Activated naive CD4-positive, alpha-beta T cell treated with anti-CD3 and anti-CD28 coated beads, Interleukin-2, amount 50 U/mL, for 24 hours (primary cell): ENCODE results near the gene ELMOD3.

ENCODE experiments used
- H3K27ac Mint-ChIP-seq: one replicate; pipeline ENCODE4 v1.8.0; 2021; ENCODE audit warnings: mild to moderate bottlenecking, mixed read lengths
- H3K27me3 Mint-ChIP-seq: one replicate; pipeline ENCODE4 v1.8.0; 2021; ENCODE audit warnings: mixed read lengths
- H3K36me3 Mint-ChIP-seq: one replicate; pipeline ENCODE4 v1.8.0; 2021; ENCODE audit warnings: mixed read lengths
- H3K4me1 Mint-ChIP-seq: one replicate; pipeline ENCODE4 v1.8.0; 2021; ENCODE audit warnings: mixed read lengths
- H3K4me3 Mint-ChIP-seq: one replicate; pipeline ENCODE4 v1.8.0; 2021; ENCODE audit warnings: mild to moderate bottlenecking, mixed read lengths
- H3K9me3 Mint-ChIP-seq: one replicate; pipeline ENCODE4 v1.8.0; 2021; ENCODE audit warnings: mixed read lengths

The ELMOD3 gene

GRCh38 chr2:85419009-85419675, 64.6 kb downstream of the ELMOD3 start:
- Mint-ChIP-seq H3K27me3 (no peaks in the 10 kb centered on the region), H3K27ac (peak overlapping the region; percentile 99), H3K9me3 (no peaks in the 10 kb centered on the region), H3K36me3 (no peaks in the 10 kb centered on the region), H3K4me1 (peaks cover 18% of the 10 kb centered on the region), H3K4me3 (peak overlapping the region; percentile 97)

- H3K4me1 Mint-ChIP-seq, result peaks cover 18% of the 10 kb centered on the region
- no peaks in the 10 kb centered on the region for H3K9me3 Mint-ChIP-seq
- peak overlapping the region; percentile 80 for H3K4me3 Mint-ChIP-seq
- no peaks in the 10 kb centered on the region for H3K36me3 Mint-ChIP-seq
- no peaks in the 10 kb centered on the region for H3K27me3 Mint-ChIP-seq
- peak overlapping the region; percentile 89 for H3K27ac Mint-ChIP-seq
Measured at GRCh38 chr2:85420536-85421259, 66.1 kb downstream of the ELMOD3 start.

- Mint-ChIP-seq H3K4me1 (peaks cover 18% of the 10 kb centered on the region), H3K4me3 (no peak overlapping the region), H3K9me3 (no peaks in the 10 kb centered on the region), H3K36me3 (no peaks in the 10 kb centered on the region), H3K27ac (no peak overlapping the region), H3K27me3 (no peaks in the 10 kb centered on the region)
Measured at GRCh38 chr2:85421260-85422071, 66.9 kb downstream of the ELMOD3 start.

- Mint-ChIP-seq H3K4me3 (no peak overlapping the region), H3K27me3 (no peaks in the 10 kb centered on the region), H3K9me3 (no peaks in the 10 kb centered on the region), H3K4me1 (peaks cover 18% of the 10 kb centered on the region), H3K36me3 (no peaks in the 10 kb centered on the region), H3K27ac (no peak overlapping the region)
Measured at GRCh38 chr2:85422072-85422457, 67.5 kb downstream of the ELMOD3 start.

GRCh38 chr2:85423525-85423924, 69.0 kb downstream of the ELMOD3 start:
- Mint-ChIP-seq H3K4me1 (peaks cover 18% of the 10 kb centered on the region), H3K9me3 (no peaks in the 10 kb centered on the region), H3K4me3 (no peak overlapping the region), H3K27ac (no peak overlapping the region), H3K36me3 (no peaks in the 10 kb centered on the region), H3K27me3 (no peaks in the 10 kb centered on the region)

- H3K4me1 Mint-ChIP-seq, result peaks cover 5% of the 10 kb centered on the region
- H3K4me3 Mint-ChIP-seq, result no peak overlapping the region
- no peaks in the 10 kb centered on the region for H3K9me3 Mint-ChIP-seq
- no peaks in the 10 kb centered on the region for H3K36me3 Mint-ChIP-seq
- no peaks in the 10 kb centered on the region for H3K27me3 Mint-ChIP-seq
- no peak overlapping the region for H3K27ac Mint-ChIP-seq
Measured at GRCh38 chr2:85425588-85425987, 71.0 kb downstream of the ELMOD3 start.

GRCh38 chr2:85427300-85427835, 72.8 kb downstream of the ELMOD3 start:
- Mint-ChIP-seq H3K27ac (no peak overlapping the region), H3K36me3 (no peaks in the 10 kb centered on the region), H3K9me3 (no peaks in the 10 kb centered on the region), H3K4me3 (no peak overlapping the region), H3K27me3 (no peaks in the 10 kb centered on the region), H3K4me1 (no peaks in the 10 kb centered on the region)

GRCh38 chr2:85428343-85428881, 73.8 kb downstream of the ELMOD3 start:
- no peak overlapping the region for H3K27ac Mint-ChIP-seq
- no peaks in the 10 kb centered on the region for H3K9me3 Mint-ChIP-seq
- H3K27me3 Mint-ChIP-seq, result no peaks in the 10 kb centered on the region
- no peaks in the 10 kb centered on the region for H3K36me3 Mint-ChIP-seq
- H3K4me3 Mint-ChIP-seq, result no peak overlapping the region
- H3K4me1 Mint-ChIP-seq, result no peaks in the 10 kb centered on the region

- no peaks in the 10 kb centered on the region for H3K36me3 Mint-ChIP-seq
Measured at GRCh38 chr2:85429213-85429923, 74.8 kb downstream of the ELMOD3 start.

GRCh38 chr2:85429924-85430289, 75.3 kb downstream of the ELMOD3 start:
- no peak overlapping the region for H3K27ac Mint-ChIP-seq
- H3K4me1 Mint-ChIP-seq, result no peaks in the 10 kb centered on the region
- no peaks in the 10 kb centered on the region for H3K36me3 Mint-ChIP-seq
- H3K4me3 Mint-ChIP-seq, result no peak overlapping the region
- no peaks in the 10 kb centered on the region for H3K9me3 Mint-ChIP-seq
- no peaks in the 10 kb centered on the region for H3K27me3 Mint-ChIP-seq

More at GRCh38 chr2:85429213-85429923, 74.8 kb downstream of the ELMOD3 start:
- H3K9me3 Mint-ChIP-seq, result no peaks in the 10 kb centered on the region
- no peaks in the 10 kb centered on the region for H3K27me3 Mint-ChIP-seq
- no peak overlapping the region for H3K4me3 Mint-ChIP-seq
- H3K4me1 Mint-ChIP-seq, result no peaks in the 10 kb centered on the region
- H3K27ac Mint-ChIP-seq, result no peak overlapping the region

GRCh38 chr2:85430752-85431569, 76.4 kb downstream of the ELMOD3 start:
- no peak overlapping the region for H3K27ac Mint-ChIP-seq
- H3K9me3 Mint-ChIP-seq, result no peaks in the 10 kb centered on the region
- no peaks in the 10 kb centered on the region for H3K36me3 Mint-ChIP-seq
- H3K4me1 Mint-ChIP-seq, result no peaks in the 10 kb centered on the region
- H3K27me3 Mint-ChIP-seq, result no peaks in the 10 kb centered on the region
- no peak overlapping the region for H3K4me3 Mint-ChIP-seq

- Mint-ChIP-seq H3K27ac (no peak overlapping the region), H3K36me3 (no peaks in the 10 kb centered on the region)
Measured at GRCh38 chr2:85431570-85432205, 77.1 kb downstream of the ELMOD3 start.

GRCh38 chr2:85433511-85434089, 79.0 kb downstream of the ELMOD3 start:
- Mint-ChIP-seq H3K9me3 (no peaks in the 10 kb centered on the region), H3K27ac (no peak overlapping the region), H3K27me3 (no peaks in the 10 kb centered on the region), H3K36me3 (no peaks in the 10 kb centered on the region), H3K4me1 (peaks cover 15% of the 10 kb centered on the region), H3K4me3 (no peak overlapping the region)

More at GRCh38 chr2:85431570-85432205, 77.1 kb downstream of the ELMOD3 start:
- Mint-ChIP-seq H3K4me3 (no peak overlapping the region), H3K4me1 (no peaks in the 10 kb centered on the region), H3K9me3 (no peaks in the 10 kb centered on the region), H3K27me3 (no peaks in the 10 kb centered on the region)

- Mint-ChIP-seq H3K4me1 (peaks cover 24% of the 10 kb centered on the region), H3K27ac (no peak overlapping the region), H3K36me3 (no peaks in the 10 kb centered on the region), H3K9me3 (no peaks in the 10 kb centered on the region), H3K27me3 (no peaks in the 10 kb centered on the region), H3K4me3 (no peak overlapping the region)
Measured at GRCh38 chr2:85434696-85435095, 80.1 kb downstream of the ELMOD3 start.
